ENCODE measurements around the gene TBC1D20. TPM values are rescaled to one million over a fixed set of nuclear protein-coding genes. Genes with fewer than 3 reads are reported as not detected.

The TBC1D20 gene
- total RNA-seq, 4 donors from 2014 or later = 11.0 to 44.0 (median 35.8) TPM

DNA sequence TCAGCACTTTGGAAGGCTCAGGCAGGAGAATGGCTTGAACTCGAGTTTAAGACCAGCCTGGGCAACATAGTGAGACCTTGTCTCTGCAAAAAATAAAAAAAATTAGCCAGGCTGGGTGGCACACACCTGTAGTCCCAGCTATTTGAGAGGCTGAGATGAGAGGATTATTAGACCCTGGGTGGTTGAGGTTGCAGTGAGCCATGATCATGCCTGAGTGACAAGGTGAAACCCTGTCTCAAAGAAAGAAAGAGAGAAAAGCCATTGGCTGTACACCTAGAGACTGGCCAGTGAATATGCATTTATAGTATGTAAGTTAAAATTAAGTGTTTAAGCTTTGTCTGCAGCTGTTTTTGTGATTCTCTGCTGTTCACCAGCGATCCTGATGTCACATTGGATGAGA lies 48.2 kb downstream of the TBC1D20 start:
- TF ChIP-seq POLR2A (IDR thresholded peaks at IDR 0.05) = no peak
- TF ChIP-seq, protein P1, sequence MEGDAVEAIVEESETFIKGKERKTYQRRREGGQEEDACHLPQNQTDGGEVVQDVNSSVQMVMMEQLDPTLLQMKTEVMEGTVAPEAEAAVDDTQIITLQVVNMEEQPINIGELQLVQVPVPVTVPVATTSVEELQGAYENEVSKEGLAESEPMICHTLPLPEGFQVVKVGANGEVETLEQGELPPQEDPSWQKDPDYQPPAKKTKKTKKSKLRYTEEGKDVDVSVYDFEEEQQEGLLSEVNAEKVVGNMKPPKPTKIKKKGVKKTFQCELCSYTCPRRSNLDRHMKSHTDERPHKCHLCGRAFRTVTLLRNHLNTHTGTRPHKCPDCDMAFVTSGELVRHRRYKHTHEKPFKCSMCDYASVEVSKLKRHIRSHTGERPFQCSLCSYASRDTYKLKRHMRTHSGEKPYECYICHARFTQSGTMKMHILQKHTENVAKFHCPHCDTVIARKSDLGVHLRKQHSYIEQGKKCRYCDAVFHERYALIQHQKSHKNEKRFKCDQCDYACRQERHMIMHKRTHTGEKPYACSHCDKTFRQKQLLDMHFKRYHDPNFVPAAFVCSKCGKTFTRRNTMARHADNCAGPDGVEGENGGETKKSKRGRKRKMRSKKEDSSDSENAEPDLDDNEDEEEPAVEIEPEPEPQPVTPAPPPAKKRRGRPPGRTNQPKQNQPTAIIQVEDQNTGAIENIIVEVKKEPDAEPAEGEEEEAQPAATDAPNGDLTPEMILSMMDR (IDR thresholded peaks at IDR 0.05) = no peak
- intact Hi-C loops (cut with DNase I; ENCODE audit: low total_unique reads) = no loop called here

DNA sequence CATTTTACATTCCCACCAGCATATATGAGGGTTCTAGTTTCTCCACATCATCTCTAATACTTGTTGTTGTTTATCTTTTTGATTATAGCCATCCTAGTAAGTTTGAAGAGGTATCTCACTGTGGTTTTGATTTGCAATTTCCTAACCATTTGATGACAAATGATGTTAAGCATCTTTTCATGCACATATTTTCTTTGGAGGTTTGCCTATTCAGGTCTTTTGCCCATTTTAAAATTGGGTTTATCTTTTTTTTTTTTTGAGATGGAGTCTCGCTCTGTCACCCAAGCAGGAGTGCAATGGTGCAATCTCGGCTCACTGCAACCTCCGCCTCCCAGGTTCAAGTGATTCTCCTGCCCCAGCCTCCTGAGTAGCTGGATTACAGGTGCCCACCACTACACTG lies 50.3 kb downstream of the TBC1D20 start:
- intact Hi-C loops (cut with DNase I; ENCODE audit: low total_unique reads) = no loop called here

More for the DNA sequence above, 48.2 kb downstream of the TBC1D20 start:
- no peak overlapping the region for H3K27ac ChIP-seq
- H3K4me1 ChIP-seq = peaks cover 0 to 1% of the 10 kb centered on the region in 2 donors
- no peaks in the 10 kb centered on the region for H3K9me3 ChIP-seq
- no peak for DNase-seq
- no peaks in the 10 kb centered on the region for H3K27me3 ChIP-seq
- no peak overlapping the region for H3K4me3 ChIP-seq
- H3K36me3 ChIP-seq = no peaks in the 10 kb centered on the region

GRCh38 chr20:409697-410559 lies 52.4 kb downstream of the TBC1D20 start:
- Histone ChIP-seq H3K4me1 (peaks cover 0 to 7% of the 10 kb centered on the region in 2 donors), H3K27me3 (no peaks in the 10 kb centered on the region), H3K4me3 (no peak overlapping the region), H3K9me3 (no peaks in the 10 kb centered on the region), H3K27ac (peak overlapping the region in 1 of 2 donors; percentile 98), H3K36me3 (no peaks in the 10 kb centered on the region)
- TF ChIP-seq, protein P1 (IDR thresholded peaks at IDR 0.05) = no peak
- no peak for TF ChIP-seq POLR2A (IDR thresholded peaks at IDR 0.05)
- intact Hi-C loops (cut with DNase I; ENCODE audit: low total_unique reads) = no loop called here
- DNase-seq = no peak

More for the DNA sequence above, 50.3 kb downstream of the TBC1D20 start:
- H3K4me3 ChIP-seq = no peak overlapping the region
- peaks cover 0 to 7% of the 10 kb centered on the region in 2 donors for H3K4me1 ChIP-seq
- H3K27ac ChIP-seq = no peak overlapping the region
- no peak for DNase-seq
- no peaks in the 10 kb centered on the region for H3K9me3 ChIP-seq
- H3K27me3 ChIP-seq = no peaks in the 10 kb centered on the region
- TF ChIP-seq POLR2A (IDR thresholded peaks at IDR 0.05) = no peak
- TF ChIP-seq, protein P1 (IDR thresholded peaks at IDR 0.05) = no peak
- H3K36me3 ChIP-seq = no peaks in the 10 kb centered on the region

- no peaks in the 10 kb centered on the region for H3K27me3 ChIP-seq
- DNase-seq = no peak
- peaks cover 0 to 7% of the 10 kb centered on the region in 2 donors for H3K4me1 ChIP-seq
- H3K9me3 ChIP-seq = no peaks in the 10 kb centered on the region
- H3K27ac ChIP-seq = peak overlapping the region; percentile 96 to 98
- intact Hi-C loops (cut with DNase I; ENCODE audit: low total_unique reads) = no loop called here
- H3K4me3 ChIP-seq = peak overlapping the region; percentile 81 to 100
- no peaks in the 10 kb centered on the region for H3K36me3 ChIP-seq
- no peak for TF ChIP-seq POLR2A (IDR thresholded peaks at IDR 0.05)
- TF ChIP-seq, protein P1 (IDR thresholded peaks at IDR 0.05) = no peak
Observed at GRCh38 chr20:408843-409696, 53.3 kb downstream of the TBC1D20 start.
